HFF-Myc (cell line): ENCODE measurements around the gene UBE2S.

ENCODE experiments used
- DNase-seq: peaks from one replicate; pipeline ENCODE4 v3.0.0-alpha.2; 2011; ENCODE audit warnings: low read depth; ENCODE audit errors: extremely low read depth
- H3K4me3 ChIP-seq: replicated peaks from 2 replicates; pipeline ENCODE4 v1.5.1; 2011; ENCODE audit warnings: low read depth, mild to moderate bottlenecking, control low read depth, low read length
- TF ChIP-seq, protein P1 (sequence below): IDR thresholded peaks from 2 replicates; pipeline ENCODE4 v1.5.1; 2012; ENCODE audit warnings: mild to moderate bottlenecking, low read depth, low read length, control low read depth; ENCODE audit errors: missing control alignments

Gene UBE2S

GRCh38 chr19:55383279-55384130 is 24.1 kb downstream of the UBE2S start:
- TF ChIP-seq, protein P1, sequence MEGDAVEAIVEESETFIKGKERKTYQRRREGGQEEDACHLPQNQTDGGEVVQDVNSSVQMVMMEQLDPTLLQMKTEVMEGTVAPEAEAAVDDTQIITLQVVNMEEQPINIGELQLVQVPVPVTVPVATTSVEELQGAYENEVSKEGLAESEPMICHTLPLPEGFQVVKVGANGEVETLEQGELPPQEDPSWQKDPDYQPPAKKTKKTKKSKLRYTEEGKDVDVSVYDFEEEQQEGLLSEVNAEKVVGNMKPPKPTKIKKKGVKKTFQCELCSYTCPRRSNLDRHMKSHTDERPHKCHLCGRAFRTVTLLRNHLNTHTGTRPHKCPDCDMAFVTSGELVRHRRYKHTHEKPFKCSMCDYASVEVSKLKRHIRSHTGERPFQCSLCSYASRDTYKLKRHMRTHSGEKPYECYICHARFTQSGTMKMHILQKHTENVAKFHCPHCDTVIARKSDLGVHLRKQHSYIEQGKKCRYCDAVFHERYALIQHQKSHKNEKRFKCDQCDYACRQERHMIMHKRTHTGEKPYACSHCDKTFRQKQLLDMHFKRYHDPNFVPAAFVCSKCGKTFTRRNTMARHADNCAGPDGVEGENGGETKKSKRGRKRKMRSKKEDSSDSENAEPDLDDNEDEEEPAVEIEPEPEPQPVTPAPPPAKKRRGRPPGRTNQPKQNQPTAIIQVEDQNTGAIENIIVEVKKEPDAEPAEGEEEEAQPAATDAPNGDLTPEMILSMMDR: no peak
- DNase-seq: no peak
- H3K4me3 ChIP-seq: peak overlapping the region; percentile 96

DNA sequence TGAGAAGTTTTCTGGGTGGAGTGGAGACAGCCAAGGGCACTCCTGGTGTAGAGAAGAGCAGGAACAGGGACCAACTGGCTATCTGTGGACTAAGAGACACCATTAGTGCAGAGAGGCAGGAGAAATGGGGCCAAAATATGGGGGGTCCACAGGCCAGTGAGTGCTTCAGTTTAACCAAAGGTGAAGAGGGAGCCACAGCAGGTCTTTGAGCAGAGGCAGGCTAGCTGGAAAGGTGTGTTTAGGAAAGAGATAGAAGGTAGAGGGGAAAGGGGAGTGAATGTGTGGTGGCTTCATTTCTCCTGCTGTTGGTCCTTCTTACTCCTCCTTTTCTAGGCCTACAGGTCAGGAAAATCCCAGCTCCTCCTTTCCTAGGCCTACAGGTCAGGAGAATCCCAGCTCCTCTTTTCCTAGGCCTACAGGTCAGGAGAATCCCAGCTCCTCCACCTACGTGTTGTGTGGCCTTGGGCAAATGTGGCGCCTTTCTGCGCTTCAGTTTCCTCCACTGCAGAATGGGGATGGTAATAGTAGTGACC is 25.0 kb downstream of the UBE2S start:
- DNase-seq: no peak
- TF ChIP-seq, protein P1: no peak
- no peak overlapping the region; the same call in 1 of the 2 replicates for H3K4me3 ChIP-seq

DNA sequence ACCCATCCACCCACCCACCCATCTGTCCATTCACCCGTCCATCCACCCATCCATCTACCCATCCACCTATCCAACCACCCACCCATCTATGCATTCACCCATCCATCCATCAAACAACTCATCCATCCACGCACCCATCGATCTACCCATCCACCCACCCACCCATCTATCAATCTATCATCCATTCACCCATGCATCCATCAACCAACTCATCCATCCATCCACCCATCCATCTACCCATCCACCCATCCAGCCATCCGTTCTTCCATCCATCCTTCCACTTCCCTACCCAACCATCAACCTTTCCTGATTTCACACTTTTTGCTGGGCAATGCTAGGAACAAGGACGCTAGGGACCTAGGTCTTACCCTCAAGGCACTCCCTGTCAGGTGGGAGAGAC is 25.6 kb downstream of the UBE2S start:
- H3K4me3 ChIP-seq: no peak overlapping the region
- TF ChIP-seq, protein P1: no peak
- no peak for DNase-seq

DNA sequence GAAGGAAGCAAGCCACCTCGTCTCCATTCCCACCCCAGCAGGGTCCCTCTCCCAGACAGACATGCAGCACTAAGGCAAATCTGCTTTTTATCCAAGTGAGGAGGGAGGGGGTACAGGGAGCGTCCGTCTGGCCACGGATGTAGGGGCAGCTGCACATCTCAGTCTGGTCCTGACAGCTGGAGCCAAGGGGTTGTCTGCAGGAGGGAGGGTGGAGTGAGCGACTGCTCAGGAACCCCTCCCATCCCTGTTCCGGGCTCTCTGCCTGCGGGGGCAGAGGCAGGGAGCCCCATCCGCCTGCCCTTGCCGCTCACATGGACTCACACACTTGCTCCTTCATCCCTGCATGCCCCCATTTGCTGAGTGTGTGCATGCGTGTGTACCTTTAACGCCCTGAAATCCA is 28.4 kb downstream of the UBE2S start:
- TF ChIP-seq, protein P1: no peak
- DNase-seq: no peak
- H3K4me3 ChIP-seq: no peak overlapping the region

DNA sequence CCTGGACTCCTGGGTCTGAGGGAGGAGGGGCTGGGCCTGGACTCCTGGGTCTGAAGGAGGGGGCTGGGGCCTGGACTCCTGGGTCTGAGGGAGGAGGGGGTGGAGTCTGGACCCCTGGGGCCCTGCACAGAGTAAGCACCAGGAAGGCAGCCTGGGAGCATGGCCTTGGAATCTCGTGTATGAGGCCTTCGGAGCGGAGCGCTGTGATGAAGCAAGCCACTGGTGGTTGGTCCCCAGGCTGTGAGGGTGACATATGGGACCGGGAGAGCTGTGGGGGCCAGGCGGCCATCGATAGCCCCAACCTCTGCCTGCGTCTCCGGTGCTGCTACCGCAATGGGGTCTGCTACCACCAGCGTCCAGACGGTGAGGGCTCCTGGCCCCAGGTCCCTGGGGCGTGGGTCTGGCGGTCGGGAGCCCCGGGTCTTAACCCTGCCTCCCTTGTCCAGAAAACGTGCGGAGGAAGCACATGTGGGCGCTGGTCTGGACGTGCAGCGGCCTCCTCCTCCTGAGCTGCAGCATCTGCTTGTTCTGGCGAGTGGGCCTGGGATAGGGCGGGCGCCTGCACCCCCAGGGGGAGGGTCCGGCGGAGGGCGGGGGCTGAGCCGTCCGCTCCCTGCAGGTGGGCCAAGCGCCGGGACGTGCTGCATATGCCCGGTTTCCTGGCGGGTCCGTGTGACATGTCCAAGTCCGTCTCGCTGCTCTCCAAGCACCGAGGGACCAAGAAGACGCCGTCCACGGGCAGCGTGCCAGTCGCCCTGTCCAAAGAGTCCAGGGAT is 30.0 kb downstream of the UBE2S start:
- H3K4me3 ChIP-seq: no peak overlapping the region
- DNase-seq: no peak

GRCh38 chr19:55376241-55376933 is 31.2 kb downstream of the UBE2S start, which contains the start of gene TMEM190:
TMEM190 (plus strand) TSS chr19:55376826; CDS start chr19:55376854, 28 bp downstream.
- TF ChIP-seq, protein P1: no peak
- no peak within 1 kb of the TSS for H3K4me3 ChIP-seq
- no peak for DNase-seq

More for the DNA sequence above, 30.0 kb downstream of the UBE2S start:
- TF ChIP-seq, protein P1: no peak
